OCI-LY7 (cell line): ENCODE results near the gene UBE2N. TPM values are rescaled to one million over a fixed set of nuclear protein-coding genes. Genes with fewer than 3 reads are reported as not detected.

Experiments
- BruUV-seq: library from RNA; stranded (reverse); fragments of 400-500 nt; replicated peaks from 2 replicates; lab custom pipeline; 2021; lab: Mats Ljungman, UMichigan
- CTCF ChIA-PET: fragments of 300-600 bp; sonication (Branson Sonifier 250); formaldehyde crosslinking; loops from one replicate; lab custom pipeline; 2022; ENCODE audit warnings: antibody characterized with exemption; ENCODE audit not compliant: unreplicated experiment; lab: Charles Lee
- POLR2A ChIA-PET: fragments of 300-600 bp; sonication (Branson Sonifier 250); formaldehyde crosslinking; loops from one replicate; lab custom pipeline; 2022; ENCODE audit warnings: antibody characterized with exemption; lab: Charles Lee
- DNase-seq: peaks from one replicate; pipeline ENCODE4 v3.0.0-alpha.2; 2015; ENCODE audit warnings: low spot score
- H2AFZ ChIP-seq: fragments of 200-600 bp; sonication (generic), shearing (Covaris generic); 2 replicates; pipeline ENCODE4 v1.6.1; 2014; ENCODE audit warnings: mild to moderate bottlenecking, antibody characterized with exemption, low read length, moderate library complexity
- H3K27ac ChIP-seq: fragments of 200-600 bp; sonication (generic); 2 replicates; pipeline ENCODE4 v1.5.1; 2014; ENCODE audit warnings: mixed run types, low read depth, mild to moderate bottlenecking, moderate library complexity, low read length, inconsistent platforms; ENCODE audit not compliant: poor library complexity, severe bottlenecking
- H3K36me3 ChIP-seq: fragments of 200-600 bp; sonication (generic); 2 replicates; pipeline ENCODE4 v1.6.1; 2014; ENCODE audit warnings: mild to moderate bottlenecking, antibody characterized with exemption, low read length, moderate library complexity, mixed read lengths; ENCODE audit not compliant: insufficient read depth
- H3K4me1 ChIP-seq: fragments of 200-600 bp; sonication (generic); 2 replicates; pipeline ENCODE4 v1.5.1; 2014; ENCODE audit warnings: mild to moderate bottlenecking, low read length; ENCODE audit not compliant: insufficient read depth, poor library complexity, severe bottlenecking
- H3K4me2 ChIP-seq: fragments of 200-600 bp; sonication (generic); 2 replicates; pipeline ENCODE4 v1.6.1; 2014; ENCODE audit warnings: mild to moderate bottlenecking, low read length
- H3K4me3 ChIP-seq: fragments of 200-600 bp; sonication (generic); 2 replicates; pipeline ENCODE4 v1.5.1; 2014; ENCODE audit warnings: mild to moderate bottlenecking, low read depth, low read length; ENCODE audit not compliant: poor library complexity, severe bottlenecking
- H3K79me2 ChIP-seq: fragments of 200-600 bp; sonication (generic); 2 replicates; pipeline ENCODE4 v1.6.1; 2016; ENCODE audit warnings: low read depth, mild to moderate bottlenecking, low read length, moderate library complexity, mixed read lengths; ENCODE audit not compliant: insufficient read depth
- H3K9me2 ChIP-seq: fragments of 200-600 bp; sonication (generic); 2 replicates; pipeline ENCODE4 v1.6.1; 2016; ENCODE audit warnings: mild to moderate bottlenecking, low read length, mixed read lengths; ENCODE audit not compliant: insufficient read depth
- H3K9me3 ChIP-seq: fragments of 200-600 bp; sonication (generic); 2 replicates; pipeline ENCODE4 v1.6.1; 2014; ENCODE audit warnings: mild to moderate bottlenecking, mixed run types, low read length, mixed read lengths
- H4K20me1 ChIP-seq: fragments of 200-600 bp; sonication (generic); 2 replicates; pipeline ENCODE4 v1.6.1; 2014; ENCODE audit warnings: mild to moderate bottlenecking, antibody characterized with exemption, low read length, moderate library complexity, mixed read lengths; ENCODE audit not compliant: insufficient read depth
- EZH2phosphoT487 ChIP-seq: fragments of 200-600 bp; sonication (generic); IDR thresholded peaks from 2 replicates; pipeline ENCODE4 v1.6.1; 2018; ENCODE audit warnings: low read depth, borderline replicate concordance, mild to moderate bottlenecking, mixed run types, antibody characterized with exemption, low read length, moderate library complexity, mixed read lengths
- intact Hi-C: fragments of 100-400 bp; cut with micrococcal nuclease; formaldehyde crosslinking; loops from one replicate; pipeline ENCODE4 v1.10.0; 2022; ENCODE audit not compliant: unreplicated experiment
- total RNA-seq, 2 experiments: library from RNA; depleted of rRNA in 1 of 2; stranded (reverse); fragments of >200 nt in 1 of 2; shearing (Covaris generic) in 1 of 2; gene quantifications; 2 replicates each; pipeline ENCODE4 v1.2.3, GENCODE V29; 2014 to 2022
- TF ChIP-seq, protein P1 (sequence below): fragments of 200-600 bp; sonication (generic); conservative IDR thresholded peaks from 2 replicates; pipeline ENCODE4 v1.5.1; 2014; ENCODE audit warnings: mild to moderate bottlenecking, antibody characterized with exemption, low read length, moderate library complexity, mixed read lengths

Gene UBE2N
- total RNA-seq, 2 experiments from 2014 or later = 153 to 214 TPM

DNA sequence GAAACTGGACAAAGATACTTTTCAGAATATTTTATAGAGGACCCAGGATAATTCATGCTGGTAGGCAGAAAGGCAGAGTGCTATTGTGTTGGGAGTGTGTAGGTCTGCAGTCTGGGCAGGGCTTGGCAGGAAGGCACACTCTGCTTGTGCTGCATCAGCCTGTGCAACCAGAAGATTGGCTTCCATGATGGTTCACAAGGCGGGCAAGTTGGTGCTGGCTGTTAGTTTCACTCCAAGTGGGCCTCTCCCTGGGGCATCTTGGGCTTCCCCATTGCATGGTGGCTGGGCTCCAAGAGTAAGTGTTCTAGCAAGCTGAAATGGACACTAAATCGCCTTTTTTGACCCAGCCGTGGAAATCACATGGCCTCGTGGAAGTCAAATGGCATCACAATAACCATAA, 1.8 kb upstream of the UBE2N start:
- H3K4me3 ChIP-seq = no peak overlapping the region
- BruUV-seq = no TSS peak
- CTCF ChIA-PET = no interaction called here
- peaks cover 45% of the 10 kb centered on the region for H3K79me2 ChIP-seq
- H3K4me1 ChIP-seq = peaks cover 28% of the 10 kb centered on the region
- POLR2A ChIA-PET = interaction anchor here (1.0 to 1.6 kb wide), 4 partner anchors 9 to 23 kb away, joined by 4 to 7 read pairs (median 6); partner anchors contain the start of gene MRPL42
- intact Hi-C loops = loop anchor here (5.0 to 10.0 kb wide), 3 partner anchors 231 to 976 kb away; partner anchors contain the start of genes CRADD and EEA1
- TF ChIP-seq EZH2phosphoT487 = no peak
- H3K27ac ChIP-seq = no peak overlapping the region
- H2AFZ ChIP-seq = peak overlapping the region; percentile 73; the same call in 1 of the 2 replicates
- H3K9me2 ChIP-seq = no peaks in the 10 kb centered on the region
- H3K4me2 ChIP-seq = peak overlapping the region; percentile 79
- no peak for DNase-seq
- H4K20me1 ChIP-seq = peaks cover 26% of the 10 kb centered on the region
- H3K9me3 ChIP-seq = no peaks in the 10 kb centered on the region
- H3K36me3 ChIP-seq = peaks cover 3% of the 10 kb centered on the region; the same call in 1 of the 2 replicates

DNA sequence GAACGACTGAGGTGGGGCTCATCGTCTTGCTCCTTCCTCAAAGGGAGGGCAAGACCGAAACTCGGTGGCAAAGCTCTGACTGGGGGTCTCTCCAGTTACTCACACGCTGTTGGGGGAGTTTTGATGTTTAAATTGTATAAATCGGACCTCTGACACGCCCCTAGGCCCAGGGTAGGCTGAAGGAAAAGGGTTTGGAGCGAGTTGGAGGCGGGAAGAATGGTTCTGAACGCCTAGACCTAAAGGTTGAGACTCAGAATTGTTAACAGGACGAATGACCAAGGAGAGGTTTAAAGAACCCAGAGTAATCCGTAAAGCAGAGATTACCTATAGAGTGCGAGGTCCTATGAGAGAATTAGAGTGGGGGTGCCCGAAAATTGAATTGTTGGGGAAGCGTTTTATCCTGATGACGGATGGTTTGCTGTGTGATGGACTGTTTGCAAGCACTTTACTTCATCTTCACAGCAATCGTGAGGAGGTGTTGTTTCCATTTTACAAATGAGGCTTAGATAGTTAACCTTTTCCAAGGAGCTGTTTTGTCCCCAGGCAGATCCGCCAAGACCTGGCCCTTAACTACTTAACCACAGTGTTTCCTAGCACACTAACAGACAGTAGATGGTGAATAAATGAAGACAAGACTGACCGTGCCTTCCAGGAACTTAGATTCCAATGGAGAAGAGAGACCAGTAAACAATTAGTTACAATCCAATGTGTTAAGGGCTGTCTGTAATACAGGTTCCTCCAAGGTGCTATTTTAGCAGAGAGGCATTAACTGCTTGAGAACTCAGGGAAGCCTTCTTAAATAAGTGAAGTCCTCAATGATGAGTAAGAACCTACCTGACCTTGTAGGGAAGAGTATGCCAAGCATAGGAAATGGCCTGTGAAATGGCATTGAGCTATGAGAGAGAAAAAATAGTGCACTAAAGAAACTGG, 929 bp upstream of the UBE2N start:
- BruUV-seq = TSS peak; percentile 92
- Histone ChIP-seq H3K4me2 (peak overlapping the region; percentile 79), H2AFZ (peak overlapping the region; percentile 73; the same call in 1 of the 2 replicates), H3K4me1 (peaks cover 37% of the 10 kb centered on the region), H3K36me3 (peaks cover 3% of the 10 kb centered on the region; the same call in 1 of the 2 replicates), H3K9me3 (no peaks in the 10 kb centered on the region), H4K20me1 (peaks cover 34% of the 10 kb centered on the region), H3K4me3 (peak overlapping the region; percentile 98), H3K9me2 (no peaks in the 10 kb centered on the region), H3K79me2 (peaks cover 54% of the 10 kb centered on the region), H3K27ac (peak overlapping the region; percentile 77)
- no peak for DNase-seq
- TF ChIP-seq, protein P1, sequence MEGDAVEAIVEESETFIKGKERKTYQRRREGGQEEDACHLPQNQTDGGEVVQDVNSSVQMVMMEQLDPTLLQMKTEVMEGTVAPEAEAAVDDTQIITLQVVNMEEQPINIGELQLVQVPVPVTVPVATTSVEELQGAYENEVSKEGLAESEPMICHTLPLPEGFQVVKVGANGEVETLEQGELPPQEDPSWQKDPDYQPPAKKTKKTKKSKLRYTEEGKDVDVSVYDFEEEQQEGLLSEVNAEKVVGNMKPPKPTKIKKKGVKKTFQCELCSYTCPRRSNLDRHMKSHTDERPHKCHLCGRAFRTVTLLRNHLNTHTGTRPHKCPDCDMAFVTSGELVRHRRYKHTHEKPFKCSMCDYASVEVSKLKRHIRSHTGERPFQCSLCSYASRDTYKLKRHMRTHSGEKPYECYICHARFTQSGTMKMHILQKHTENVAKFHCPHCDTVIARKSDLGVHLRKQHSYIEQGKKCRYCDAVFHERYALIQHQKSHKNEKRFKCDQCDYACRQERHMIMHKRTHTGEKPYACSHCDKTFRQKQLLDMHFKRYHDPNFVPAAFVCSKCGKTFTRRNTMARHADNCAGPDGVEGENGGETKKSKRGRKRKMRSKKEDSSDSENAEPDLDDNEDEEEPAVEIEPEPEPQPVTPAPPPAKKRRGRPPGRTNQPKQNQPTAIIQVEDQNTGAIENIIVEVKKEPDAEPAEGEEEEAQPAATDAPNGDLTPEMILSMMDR = no peak
- TF ChIP-seq EZH2phosphoT487 = no peak
- intact Hi-C loops = loop anchor here (1.0 to 10.0 kb wide), 4 partner anchors 25 to 975 kb away; partner anchors contain the start of genes CRADD, EEA1 and MRPL42
- ChIA-PET CTCF (no interaction called here), POLR2A (interaction anchor here (0.5 to 1.6 kb wide), 10 partner anchors 15 to 942 kb away, joined by 3 to 7 read pairs (median 4); partner anchors contain the start of gene MRPL42)

DNA sequence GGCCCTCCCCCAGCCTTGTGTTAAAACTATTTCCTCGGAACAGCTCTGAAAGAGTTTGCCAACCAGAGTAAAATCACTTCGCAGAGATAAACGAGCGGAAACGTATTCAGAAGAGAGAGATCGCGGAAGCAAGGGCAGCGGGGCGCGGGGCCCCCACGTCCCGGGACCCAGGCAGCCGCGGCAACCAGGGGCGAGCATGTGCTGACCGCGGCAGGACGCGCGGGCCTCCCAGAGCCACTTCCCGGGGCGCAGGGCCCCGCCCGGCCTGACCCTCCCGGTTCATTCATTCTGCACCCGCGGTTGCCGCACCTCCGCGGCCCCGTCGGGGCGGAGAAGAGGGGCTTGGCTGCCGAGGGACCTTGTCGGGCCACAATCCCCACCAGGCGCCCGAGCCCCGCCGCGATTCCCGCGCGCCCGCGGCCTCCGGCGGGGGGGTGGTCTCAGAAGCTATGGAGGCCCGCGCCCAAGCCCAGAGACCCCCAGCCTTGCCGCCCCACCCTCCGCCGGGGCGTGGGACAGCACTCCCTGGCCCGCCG, 598 bp downstream of the UBE2N start:
- Histone ChIP-seq H3K4me3 (peak overlapping the region; percentile 98), H2AFZ (0 out of 2 replicates have a peak overlapping the region, but pooled peaks have one; percentile 10), H3K36me3 (peaks cover 3% of the 10 kb centered on the region; the same call in 1 of the 2 replicates), H3K27ac (peak overlapping the region; percentile 77), H3K9me2 (no peaks in the 10 kb centered on the region), H3K4me1 (peaks cover 53% of the 10 kb centered on the region), H3K79me2 (peaks cover 70% of the 10 kb centered on the region), H3K9me3 (no peaks in the 10 kb centered on the region), H4K20me1 (peaks cover 47% of the 10 kb centered on the region), H3K4me2 (peak overlapping the region; percentile 97)
- POLR2A ChIA-PET = interaction anchor here (0.6 to 1.4 kb wide), 3 partner anchors 13 to 465 kb away, joined by 3 to 5 read pairs (median 3); no protein-coding TSS in a partner anchor
- intact Hi-C loops = loop anchor here (5.0 to 10.0 kb wide), 3 partner anchors 234 to 974 kb away; partner anchors contain the start of genes CRADD and EEA1
- CTCF ChIA-PET = no interaction called here
- TF ChIP-seq EZH2phosphoT487 = no peak
- TF ChIP-seq, protein P1 = no peak
- peak; percentile 68 for DNase-seq
- no TSS peak for BruUV-seq
